CD4-positive, alpha-beta T cell treated with Interleukin-15 for 4 hours (primary cell): ENCODE results near the gene PKNOX1.
"Not testable (repeated sequence)": the region's sequence is repeated elsewhere in the genome, so short reads cannot be mapped to it uniquely, and the experiment has no call there.

ENCODE experiments used
- DNase-seq: peaks from one replicate; pipeline ENCODE4 v3.0.0-alpha.2; 2020; ENCODE audit warnings: low spot score

PKNOX1 gene

DNA sequence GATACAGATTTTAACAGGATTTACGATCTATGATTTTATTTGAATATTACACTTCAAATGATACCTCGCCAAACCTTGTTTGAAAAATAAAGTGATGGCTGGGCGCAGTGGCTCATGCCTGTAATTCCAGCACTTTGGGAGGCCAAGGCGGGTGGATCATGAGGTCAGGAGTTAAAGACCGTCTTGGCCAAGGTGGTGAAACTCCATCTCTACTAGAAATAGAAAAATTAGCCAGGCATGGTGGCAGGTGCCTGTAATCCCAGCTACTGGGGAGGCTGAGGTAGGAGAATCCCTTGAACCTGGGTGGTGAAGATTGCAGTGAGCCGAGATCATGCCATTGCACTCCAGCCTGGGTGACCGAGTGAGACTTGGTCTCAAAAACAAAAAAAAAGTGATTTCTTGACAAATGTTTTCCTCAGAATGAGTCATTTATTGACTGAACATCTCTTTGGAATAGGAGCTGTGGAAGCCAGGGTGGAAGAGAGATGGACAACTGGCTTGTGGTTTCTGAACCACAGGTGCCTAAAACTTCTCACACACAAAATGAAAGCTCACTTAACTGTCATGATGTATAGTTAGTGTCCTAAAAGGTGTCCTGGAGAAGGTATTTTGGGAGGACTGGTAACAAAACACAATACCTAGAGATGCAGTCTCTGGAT, 11.9 kb downstream of the PKNOX1 start:
- no peak for DNase-seq

DNA sequence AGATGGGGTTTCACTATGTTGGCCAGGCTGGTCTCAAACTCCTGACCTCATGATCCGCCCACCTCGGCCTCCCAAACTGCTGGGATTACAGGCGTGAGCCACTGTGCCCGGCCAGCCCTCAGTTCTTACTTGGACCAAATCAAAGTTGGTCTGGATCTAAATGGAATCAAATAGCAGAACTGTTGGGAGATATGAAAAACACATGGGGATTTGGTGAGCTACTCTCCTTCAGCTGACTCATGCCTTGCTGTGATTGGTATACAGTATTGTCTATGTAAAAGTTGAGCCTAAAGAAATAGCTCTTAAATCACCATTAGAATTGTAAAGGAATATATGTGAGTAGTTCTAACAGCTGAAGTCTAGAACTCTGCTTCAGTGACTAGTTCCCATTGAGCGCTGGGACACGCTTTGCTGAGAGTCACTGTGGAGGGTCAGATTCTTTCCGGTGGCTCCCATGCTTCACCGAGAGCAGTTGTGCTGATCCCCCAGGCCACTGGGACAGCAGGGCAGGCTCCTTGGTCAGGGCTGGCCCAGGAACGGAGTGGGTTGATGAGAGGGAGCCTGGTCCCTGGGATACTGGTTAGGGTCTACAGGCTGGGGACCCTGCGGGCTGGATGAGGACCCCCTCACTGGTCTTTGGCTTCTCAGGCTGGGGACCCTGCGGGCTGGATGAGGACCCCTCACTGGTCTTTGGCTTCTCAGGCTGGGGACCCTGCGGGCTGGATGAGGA, 14.0 kb downstream of the PKNOX1 start:
- no peak for DNase-seq

DNA sequence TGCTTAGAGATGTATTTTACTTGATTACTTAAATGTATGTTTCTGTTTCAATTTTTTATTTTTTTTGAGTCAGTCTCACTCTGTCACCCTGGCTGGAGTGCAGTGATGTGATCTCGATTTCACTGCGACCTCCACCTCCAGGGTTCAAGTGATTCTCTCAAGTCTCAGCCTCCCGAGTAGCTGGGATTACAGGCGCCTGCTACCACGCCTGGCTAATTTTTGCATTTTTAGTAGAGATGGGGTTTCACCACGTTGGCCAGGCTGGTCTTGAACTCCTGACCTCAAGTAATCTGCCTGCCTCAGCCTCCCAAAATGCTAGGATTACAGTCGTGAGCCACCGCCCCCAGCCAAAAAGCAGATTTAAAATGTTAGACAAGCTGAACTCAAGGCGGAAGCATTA, 15.0 kb downstream of the PKNOX1 start:
- not testable (repeated sequence) for DNase-seq

DNA sequence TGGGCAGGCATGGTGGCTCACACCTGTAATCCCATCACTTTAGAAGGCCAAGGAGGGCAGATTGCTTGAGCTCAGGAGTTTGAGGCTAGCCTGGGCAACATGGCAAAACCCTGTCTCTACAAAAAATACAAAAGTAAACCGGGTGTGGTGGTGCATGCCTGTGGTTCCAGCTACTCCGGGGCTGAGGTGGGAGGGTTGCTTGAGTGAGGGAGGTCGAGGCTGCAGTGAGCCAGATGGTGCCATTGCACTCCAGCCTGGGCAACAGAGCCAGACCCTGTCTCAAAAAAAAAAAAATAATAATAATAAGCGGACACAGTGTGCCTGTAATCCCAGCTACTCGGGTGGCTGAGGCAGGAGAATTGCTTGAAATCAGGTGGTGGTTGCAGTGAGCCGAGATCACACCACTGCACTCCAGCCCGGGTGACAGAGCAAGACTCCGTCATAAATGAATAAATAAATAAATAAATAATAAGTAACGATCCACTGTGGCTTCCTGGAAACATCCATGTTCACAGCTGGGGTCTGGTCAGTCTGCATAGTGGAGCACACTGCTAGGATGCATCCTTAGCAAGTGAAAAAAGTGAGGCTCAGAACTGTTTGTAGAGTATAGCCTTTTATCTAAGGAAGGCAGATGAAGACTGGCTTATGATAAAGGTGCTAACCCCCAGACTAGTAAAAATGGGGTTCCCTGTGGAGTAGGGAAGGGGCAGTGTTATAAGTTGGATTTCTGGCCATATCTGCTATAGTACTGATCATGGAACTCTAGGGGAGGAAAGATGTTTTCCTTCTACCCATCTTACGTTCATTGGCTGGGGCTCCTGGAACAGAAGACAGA, 15.7 kb downstream of the PKNOX1 start:
- no peak for DNase-seq

DNA sequence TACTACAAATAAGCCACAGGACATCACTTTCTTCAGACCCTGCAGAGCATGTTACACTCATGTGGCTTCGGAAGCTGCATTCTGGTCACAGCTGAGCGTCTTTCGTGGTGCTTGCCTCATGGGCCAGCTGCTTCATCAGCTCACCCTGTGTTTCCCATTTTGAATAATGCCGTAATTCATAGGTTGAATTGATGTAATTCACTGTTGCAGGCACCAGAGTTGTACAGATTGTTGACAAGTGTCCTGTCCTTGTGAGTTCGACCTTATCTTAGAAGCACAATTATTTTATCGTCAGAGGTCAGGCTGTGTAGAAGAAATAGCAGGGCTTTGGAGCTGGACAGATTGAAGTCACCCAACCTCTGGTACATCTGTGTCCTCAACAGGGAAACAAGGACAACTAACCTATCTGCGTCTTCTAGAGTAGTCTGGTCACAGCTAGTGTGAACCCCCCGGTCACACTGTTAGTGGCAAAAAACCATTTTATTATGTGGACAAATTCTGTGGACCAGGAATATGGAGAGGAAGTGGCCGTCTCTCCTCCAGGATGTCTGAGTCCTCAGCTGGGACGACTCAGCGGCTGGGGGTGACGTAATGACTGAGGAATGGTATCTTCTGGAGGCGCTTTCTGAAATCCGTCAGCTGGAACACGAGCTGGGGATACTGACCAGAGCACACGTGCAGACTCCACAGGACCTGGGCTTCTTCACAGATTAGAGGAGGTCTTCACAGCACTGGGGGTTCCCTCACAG, 17.8 kb downstream of the PKNOX1 start:
- DNase-seq: no peak

DNA sequence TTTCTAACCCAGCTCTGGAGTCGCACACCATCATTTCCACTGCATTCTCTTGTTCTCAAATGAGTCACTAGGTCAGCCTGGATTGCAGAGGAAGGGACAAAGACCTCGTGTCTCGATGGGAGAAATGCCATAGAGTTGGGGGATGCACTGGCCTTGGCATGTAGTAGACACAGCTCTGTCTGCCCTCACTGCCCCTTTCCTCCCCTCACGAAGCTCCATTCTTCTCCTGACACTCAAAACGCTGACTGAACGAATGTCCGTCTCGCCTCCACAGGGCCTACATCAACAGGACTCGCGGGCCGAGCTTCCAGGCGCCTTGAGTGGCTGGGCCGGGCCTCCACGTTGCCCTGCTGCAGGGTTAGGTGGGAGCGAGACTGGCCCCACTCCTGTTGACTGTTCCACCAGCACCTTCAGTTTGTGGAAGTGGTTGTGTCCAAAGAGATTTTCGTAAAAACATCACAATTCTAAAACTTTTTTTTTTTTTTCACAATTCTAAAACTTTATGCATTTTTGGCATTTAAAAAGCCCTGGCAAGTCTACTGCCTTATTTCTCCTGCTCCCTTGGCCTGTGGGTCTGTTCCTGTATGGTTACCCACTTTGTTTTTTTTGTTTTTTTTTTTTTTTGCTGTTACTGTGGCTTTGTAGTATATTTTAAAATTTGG, 18.8 kb downstream of the PKNOX1 start:
- no peak for DNase-seq

DNA sequence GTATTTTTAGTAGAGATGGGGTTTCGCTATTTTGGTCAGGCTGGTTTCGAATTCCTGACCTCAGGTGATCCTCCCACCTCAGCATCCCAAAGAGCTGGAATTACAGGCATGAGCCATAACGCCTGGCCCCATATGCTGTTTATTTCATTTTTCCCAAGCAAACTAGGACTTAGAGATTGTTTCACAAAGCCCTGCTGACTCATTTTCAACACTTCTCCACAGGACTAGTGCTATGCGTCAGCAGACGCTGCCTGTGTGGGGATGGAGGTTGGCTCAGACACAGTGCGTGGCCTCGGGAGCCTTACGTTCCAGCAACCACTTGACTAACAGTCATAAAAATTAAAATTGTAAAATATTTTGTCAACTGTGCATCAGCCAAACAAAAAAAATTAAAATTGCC, 22.7 kb downstream of the PKNOX1 start:
- DNase-seq: no peak

DNA sequence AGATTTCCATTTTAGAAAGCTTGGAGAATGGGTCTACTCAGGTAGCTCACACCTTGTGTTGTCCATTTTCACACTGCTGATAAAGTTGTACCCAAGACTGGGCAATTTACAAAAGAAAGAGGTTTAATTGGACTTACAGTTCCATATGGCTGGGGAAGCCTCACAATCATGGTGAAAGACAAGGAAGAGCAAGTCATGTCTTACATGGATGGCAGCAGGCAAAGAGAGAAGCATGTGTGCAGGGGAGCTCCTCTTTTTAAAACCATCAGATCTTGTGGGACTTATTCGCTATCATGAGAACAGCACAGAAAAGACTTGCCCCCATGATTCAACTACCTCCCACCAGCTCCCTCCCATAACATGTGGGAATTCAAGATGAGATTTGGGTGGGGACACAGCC, 23.6 kb downstream of the PKNOX1 start:
- not testable (repeated sequence) for DNase-seq

DNA sequence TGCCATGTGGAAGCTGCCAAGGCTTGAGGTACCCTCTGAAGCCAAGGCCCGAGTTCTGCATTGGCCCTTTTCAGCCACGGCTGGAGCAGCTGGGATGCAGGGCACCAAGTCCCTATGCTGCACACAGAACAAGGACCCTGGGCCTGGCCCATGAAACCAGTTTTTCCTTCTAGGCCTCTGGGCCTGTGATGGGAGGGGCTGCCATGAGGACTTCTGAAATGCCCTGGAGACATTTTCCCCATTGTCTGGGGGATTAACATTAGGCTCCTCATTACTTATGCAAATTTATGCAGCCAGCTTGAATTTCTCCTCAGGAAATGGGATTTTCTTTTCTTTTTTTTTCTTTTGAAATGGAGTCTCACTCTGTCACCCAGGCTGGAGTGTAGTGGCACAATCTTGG, 24.8 kb downstream of the PKNOX1 start:
- not testable (repeated sequence) for DNase-seq

DNA sequence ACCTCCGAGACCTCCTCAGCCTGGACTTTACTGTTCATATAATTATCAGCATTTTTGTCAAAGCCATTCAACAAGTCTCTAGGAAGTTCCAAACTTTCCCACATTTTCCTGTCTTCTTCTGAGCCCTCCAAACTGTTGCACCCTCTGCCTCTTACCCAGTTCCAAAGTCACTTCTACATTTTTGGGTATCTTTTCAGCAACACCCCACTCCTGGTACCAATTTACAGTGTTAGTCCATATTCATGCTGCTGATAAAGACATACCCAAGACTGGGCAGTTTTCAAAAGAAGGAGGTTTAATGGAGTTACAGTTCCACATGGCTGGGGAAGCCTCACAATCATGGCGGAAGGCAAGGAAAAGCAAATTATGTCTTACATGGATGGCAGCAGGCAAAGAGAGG, 25.7 kb downstream of the PKNOX1 start:
- not testable (repeated sequence) for DNase-seq

DNA sequence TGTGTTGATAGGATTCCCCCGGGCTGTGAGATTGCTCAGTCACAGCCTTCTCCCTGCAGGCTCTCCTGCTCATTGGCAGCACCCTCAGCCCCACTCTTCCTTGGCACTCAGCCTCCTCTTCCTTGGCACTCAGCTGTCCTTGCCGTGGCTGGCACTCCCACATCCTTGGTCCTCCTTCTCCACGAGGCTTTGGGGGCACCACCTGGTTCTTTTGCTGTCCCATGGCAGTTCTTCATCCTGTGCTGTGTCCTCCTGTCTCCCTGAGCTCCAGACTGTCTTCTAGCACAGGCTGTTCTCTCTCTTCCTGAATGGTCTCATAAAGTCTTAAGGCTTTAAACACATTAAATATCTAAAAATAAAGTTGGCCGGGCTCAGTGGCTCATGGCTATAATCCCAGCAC, 27.0 kb downstream of the PKNOX1 start:
- DNase-seq: no peak

DNA sequence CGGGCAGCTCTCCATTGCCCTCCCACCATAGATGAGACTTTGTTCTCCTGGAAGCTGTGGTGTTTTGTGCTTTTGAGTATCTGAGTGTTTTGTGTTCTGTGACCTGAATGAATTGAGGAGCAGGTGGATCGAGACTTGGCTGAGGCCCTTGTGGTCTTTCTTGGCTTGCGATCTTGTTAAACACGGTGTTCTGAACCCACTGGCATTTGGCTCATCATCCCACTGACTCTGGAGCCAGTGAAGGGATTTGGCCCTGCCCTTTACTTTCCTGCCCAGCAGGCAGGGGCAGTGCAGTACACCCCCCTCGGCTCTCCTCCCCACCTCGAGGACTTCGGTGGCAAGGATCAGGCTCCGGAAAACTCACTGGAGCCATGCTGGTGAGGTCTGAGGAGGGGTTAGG, 30.6 kb downstream of the PKNOX1 start:
- DNase-seq: no peak

DNA sequence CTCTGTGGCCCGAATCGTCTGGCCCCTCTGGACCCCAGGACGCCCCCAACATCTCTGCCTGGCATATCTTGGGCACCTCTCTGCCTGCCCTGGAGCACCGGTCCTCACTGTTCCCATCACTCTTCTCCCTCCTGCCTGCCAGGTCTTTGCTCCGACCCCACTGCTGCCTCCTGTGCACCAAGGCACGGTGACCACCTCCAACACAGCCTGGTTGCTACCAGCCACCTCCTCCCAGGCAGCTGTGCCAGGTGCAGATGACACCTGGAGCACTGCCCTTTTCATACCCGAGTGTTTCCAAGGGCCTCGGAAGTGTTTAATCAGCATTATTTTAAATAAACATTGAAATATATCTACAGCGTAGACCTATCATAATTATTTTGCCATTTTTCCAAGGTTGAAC, 31.3 kb downstream of the PKNOX1 start:
- DNase-seq: no peak

DNA sequence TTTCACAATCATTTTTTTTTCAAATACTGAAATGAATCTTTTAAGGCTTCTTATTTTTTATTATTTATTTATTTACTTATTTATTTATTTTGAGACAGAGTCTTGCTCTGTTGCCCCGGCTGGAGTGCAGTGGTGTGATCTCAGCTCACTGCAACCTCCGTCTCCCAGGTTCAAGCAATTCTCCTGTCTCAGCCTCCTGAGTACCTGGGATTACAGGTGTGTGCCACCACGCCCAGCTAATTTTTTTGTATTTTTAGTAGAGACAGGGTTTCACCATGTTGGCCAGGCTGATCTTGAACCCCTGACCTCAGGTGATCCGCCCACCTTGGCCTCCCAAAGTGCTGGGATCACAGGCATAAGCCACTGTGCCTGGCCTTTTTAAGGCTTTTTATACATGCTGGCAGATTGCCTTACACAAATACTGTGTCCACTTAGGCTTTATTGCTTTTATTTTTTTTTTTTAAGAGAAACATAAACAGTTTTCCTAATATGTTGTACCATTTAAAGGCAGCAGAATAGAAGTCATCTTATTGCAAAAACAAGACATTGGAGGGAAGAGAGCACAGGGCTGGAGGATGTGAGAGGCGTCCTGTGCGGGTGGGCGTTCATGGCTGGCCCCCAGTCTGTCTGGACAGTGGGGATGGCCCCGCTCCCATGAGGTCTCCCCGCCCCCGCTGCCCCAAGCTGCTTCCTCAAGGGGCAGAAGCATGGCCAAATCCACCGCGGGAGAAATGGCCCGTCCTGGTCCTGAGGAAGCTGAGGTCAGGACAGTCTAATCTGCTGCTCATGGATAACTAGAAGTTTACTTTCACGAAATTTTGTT, 31.9 kb downstream of the PKNOX1 start:
- DNase-seq: not testable (repeated sequence)

DNA sequence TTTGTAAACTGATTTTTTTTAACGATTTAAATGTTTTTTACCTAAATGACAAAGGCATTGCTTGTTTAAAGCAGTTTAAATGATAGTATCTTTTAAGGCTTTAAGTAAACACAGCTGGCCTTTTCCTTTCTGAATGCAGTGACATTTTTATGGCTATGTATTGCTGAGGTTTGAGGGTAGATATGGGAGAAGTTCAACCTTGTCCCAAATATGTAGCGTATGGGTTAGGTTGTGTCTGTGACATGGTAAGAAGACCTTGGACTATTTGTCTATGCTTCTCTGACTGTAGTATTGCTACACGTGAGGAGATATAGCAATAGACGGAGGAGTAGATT, 32.5 kb downstream of the PKNOX1 start:
- DNase-seq: no peak

DNA sequence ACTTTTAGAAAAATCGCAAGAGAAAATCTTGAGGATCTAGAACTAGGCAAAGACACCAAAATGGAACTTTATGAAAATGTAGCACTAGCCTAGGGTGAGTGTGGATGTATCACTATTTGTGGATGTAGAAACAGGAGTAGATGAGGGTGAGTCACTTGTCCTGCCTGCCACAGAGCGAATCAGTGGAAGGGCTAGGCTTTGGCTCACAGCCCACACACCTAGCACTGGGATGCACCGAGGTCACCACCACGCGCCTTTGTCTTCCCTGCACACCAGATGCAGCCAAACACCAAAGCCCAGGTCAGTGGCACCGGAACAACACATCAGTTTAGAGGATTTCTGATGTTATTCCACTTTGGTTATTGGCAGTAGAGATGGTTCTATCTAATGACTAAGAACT, 38.2 kb downstream of the PKNOX1 start:
- DNase-seq: no peak

DNA sequence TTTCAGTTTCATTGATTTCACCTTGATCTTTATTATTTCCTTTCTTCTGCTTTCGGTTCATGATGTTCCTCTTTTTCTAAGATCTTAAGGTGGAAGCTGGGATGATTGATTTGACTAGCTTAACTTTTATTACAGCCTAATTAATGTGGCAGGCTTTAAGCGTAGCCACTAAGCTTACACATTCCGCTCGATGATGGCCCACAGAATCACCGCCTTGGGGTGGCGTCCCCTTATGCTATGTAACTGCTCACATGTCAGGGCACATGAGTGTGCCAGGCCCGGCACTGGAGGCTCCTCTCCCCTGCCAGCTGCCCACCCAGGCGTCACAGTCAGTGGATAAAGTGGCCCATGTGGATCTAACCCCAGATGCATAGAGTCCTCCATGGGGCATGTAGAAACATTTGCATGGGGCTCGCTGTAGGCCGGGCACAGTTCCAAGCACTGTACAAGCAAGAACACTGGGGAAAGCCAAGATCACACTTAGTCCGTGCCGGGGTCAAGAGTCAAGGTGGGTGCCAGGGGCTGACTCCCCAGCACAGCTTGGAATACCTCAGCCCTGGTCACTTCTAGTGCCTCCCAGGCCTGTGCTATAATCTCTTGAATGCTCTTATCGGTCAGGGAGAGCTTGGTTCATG, 41.7 kb downstream of the PKNOX1 start:
- no peak for DNase-seq

DNA sequence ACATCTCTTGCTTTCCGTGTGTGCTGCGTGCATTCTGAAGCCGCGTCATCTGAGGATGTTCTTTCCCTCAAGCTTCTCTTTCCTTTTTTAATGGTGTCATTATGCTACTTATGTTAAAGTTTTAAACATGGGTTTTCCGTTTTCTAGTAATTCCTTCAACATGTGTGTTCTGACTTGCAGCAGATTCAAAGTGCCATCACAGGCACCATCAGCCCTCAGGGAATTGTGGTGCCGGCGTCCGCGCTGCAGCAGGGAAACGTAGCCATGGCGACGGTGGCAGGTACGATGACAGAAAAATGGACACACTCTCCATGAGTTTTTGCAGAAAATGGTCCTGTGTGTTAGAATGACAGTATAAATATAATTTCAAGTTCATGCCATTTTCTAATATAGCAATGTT, 42.4 kb downstream of the PKNOX1 start:
- no peak for DNase-seq

DNA sequence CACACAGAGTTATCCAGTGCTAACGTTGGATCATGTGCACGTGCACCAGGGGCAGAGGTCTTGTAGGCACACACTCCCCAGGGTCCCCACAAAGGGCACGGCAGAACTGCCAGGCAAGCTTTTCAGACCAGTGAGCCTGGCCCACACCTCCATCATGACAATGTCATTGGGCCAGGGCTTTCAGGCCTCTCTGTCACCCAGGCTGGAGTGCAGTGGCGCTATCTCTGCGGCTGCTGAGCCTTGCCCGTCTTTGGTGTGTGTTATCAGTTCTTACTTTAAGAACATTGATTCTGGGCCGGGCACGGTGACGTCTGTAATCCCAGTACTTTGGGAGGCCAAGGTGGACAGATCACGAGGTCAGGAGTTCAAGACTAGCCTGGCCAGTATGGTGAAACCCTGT, 44.2 kb downstream of the PKNOX1 start:
- DNase-seq: no peak

DNA sequence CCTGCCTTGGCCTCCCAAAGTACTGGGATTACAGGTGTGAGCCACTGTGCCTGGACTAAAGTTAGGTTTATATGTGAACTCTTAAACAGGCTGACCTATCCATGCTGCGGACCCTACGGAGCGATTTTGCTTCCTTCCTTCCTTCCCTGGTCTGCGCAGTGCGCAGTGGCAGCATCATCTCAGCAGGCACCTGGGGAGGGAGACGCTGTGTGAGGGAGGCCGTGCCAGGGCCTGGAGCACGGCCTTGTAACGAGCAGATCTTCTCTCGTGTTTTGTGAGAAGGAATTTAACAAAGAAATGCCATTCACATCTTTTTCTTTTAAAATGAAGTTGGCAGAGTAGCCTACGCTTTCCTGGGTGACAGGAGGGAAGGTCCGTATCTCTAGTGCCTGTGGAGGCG, 45.8 kb downstream of the PKNOX1 start:
- DNase-seq: no peak

DNA sequence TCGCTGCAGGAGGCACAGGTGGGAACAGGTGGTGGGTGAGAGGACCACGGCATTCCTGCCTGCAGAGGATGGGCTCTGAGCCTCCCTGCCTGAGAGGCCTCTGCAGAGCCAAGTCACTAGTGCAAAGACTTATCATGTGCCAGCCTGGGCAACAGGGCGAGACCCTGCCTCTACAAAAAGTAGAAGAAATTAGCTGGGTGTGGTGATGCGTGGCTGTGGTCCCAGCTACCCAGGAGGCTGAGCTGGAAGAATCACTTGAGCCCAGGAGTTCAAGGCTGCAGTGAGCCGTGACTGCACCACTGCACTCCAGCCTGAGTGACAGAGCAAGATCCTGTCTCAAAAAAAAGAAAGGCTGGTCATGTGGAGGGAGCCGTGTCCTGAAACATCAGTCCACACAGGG, 46.4 kb downstream of the PKNOX1 start:
- DNase-seq: no peak
